Measurements from ENCODE around the gene SAXO2. TPM values are rescaled to one million over a fixed set of nuclear protein-coding genes. Genes with fewer than 3 reads are reported as not detected.
A peak's percentile ranks its signal among the peaks of the same experiment; 100 is the strongest.
"Not testable (repeated sequence)": the region's sequence is repeated elsewhere in the genome, so short reads cannot be mapped to it uniquely, and the experiment has no call there.

The SAXO2 gene
- total RNA-seq, 4 donors from 2014 or later: 0.23 to 1.7 (median 0.32) TPM; not detected in 1

DNA sequence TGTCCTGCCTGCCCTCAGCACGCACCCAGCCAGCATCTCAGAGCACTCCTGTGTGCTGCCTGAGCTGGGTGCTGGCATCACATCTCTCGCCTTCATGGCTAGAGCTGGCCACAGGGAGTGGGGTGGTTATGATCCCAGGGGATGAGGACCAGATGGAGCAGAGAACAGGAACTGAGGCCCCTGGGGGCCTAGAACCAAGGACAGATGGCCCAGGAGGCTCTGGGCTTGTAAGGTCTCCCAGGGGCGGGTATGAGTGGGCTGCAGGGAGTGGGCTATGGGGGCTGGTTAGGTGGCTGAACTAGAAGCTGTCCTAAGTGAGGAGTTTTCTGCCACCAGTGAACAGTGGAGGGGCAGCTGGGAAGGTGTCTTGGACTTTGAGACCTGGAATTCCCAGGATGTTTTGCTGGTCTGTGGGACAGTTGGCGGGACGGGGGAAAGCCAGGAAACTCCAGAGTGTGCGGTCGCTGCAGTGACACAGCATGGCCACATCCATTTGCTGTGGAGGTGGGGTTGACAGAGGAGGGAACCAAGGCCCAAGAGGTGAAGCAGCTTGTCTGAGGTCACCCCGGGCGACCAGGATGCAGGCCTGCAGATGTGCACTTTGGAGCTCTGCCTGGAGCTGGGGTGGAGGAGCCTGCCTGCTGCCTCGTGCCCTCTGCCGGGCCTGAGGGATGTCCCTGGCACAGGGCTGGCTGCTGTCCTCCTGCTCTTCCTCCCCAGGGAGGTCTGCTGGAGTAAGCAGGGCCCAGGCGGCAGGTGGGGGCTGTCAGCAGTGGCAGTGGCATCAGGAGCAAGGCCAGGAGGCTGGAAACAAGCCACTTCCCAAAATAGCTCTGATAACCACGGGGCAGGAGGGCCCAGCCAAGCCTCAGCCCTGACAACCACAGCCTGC, 70.3 kb downstream of the SAXO2 start:
- not testable (repeated sequence) for H3K4me3 ChIP-seq, H3K27ac ChIP-seq, H3K36me3 ChIP-seq, H3K9me3 ChIP-seq, H3K27me3 ChIP-seq, H3K4me1 ChIP-seq
- no CpG with 5 or more reads among the region's 13 CpGs for WGBS
- peak in 1 of 2 donors; percentile 57 for DNase-seq (ENCODE audit: low spot score in 2 of 2)

DNA sequence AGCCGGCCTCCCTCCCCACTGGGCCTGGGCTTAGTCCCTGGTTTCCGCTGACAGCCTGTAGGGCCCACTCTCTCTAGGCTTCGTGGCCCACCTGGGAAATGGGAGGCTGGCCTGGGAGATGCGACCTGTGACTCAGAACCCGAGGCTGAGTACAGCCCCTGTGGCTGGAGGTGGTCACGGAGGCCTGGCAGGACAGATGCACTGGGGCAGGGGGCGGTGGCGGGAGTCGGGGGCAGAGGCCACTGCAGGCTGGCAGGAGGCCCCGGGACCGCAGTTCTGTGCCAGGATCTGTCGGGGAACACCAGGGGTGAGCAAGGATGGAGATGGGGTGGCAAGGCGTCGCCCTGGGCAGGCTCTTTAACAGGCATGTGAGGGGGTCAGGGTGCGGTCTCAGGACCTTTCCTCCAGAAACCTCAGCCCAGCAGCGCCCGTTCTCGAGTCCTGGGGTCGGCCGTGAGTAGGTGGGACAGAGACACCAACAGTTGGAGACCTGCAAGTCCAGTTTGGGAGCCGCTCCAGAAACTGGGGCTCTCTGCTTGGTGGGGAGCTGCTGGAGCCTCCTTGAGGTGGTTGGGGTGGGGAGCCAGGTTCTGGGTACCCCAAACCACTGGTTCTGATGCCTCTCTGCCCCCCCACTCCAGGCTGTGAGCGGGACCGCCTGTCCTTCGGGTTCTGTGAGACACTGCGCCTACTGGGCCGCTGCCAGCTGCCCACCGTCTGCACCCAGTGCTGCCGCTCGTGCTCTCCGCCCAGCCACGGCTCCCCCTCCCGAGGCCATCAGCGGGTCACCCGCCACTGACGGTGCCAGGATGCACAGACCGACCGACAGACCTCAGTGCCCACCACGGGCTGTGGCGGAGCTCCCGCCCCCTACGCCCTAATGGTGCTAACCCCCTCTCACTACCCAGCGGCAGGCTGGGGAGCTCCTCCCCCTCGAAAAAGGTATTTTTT, 71.3 kb downstream of the SAXO2 start:
- not testable (repeated sequence) for H3K27ac ChIP-seq, H3K36me3 ChIP-seq, H3K27me3 ChIP-seq, H3K4me3 ChIP-seq, H3K9me3 ChIP-seq, H3K4me1 ChIP-seq
- DNase-seq (ENCODE audit: low spot score in 2 of 2): peak in 1 of 2 donors; percentile 43
- WGBS: 80% methylated on average over 5 of the region's 43 CpGs

Other genes with a start within 250 kb of the SAXO2 start
- gene MEX3B, start 216.8 kb upstream of the SAXO2 start, total RNA-seq: 1 to 10 TPM in 2 of 4 donors, under 1 TPM in 2; 0.49 to 1.6 (median 0.96) TPM
- gene EFL1, start 84 bp upstream of the SAXO2 start, total RNA-seq: 10 to 100 TPM; 18.3 to 25.3 (median 22.2) TPM
- gene GOLGA6L10, start 86.7 kb downstream of the SAXO2 start, total RNA-seq: 1 to 10 TPM in 3 of 4 donors, under 1 TPM in 1; 0.60 to 4.5 (median 2.0) TPM
- gene GOLGA6L9, start 167.0 kb downstream of the SAXO2 start, total RNA-seq: 1 to 10 TPM; 4.2 to 9.7 (median 5.5) TPM